Iris pigment epithelial cell (primary cell): ENCODE results near the gene LMF1.

Experiments
- DNase-seq: peaks from one replicate; pipeline ENCODE4 v3.0.0-alpha.2; 2011; ENCODE audit warnings: low read depth

Gene LMF1

DNA sequence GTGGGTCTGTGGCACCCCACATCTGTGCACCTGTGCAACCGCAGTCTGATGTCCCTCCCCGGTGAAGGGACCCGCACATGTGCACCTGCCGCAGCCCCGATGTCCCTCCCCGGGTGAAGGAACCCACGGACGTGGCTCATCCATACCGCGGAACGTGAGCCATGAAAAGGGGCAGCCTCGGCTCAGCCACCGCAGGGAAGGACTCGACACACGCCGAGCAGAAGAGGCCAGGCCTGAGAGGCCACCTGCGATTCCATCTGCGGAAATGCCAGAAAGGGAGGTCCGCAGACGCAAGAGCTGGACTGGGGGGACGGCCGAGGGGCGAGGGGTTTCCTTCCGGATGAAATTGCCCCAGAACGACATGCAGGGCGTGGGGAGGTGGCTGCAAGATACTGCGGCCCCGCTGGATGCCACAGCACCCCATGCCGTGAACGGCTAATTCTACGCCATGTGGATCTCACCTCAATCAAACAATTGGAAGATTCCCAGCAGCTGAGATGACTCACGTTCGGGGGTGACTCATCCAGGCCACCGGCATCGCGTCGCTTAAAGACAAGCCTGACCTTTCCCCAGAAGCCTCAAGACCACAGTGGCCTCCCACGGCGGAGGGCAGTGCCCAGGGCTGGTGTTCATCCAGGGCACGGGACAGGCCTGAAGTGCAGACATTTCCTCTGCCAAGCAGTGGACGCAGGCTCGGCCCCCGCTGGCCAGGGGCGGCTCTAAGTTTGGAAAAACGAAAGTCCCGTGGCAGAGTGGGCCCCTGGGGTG lies 31.8 kb upstream of the LMF1 start:
- peak; percentile 82 for DNase-seq

DNA sequence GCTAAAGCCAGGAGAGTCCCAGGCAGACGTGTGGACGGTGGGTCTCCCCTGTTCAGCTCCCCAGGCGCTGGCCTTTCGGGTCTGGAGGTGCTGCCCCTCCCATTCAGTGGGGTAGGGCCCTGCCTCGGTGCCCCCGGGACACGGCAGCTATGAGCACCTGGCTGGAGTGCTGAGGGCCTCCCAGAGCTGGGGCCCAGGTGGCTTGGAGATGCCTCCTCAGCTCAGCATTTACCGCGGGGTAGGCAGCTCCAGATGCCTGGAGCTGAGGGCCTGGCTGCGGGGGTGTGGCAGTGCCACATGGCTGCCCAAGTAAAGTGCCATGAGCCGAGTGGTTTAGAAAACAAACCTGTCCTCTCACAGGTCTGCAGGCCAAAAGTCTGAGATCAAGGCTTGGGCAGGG lies 30.3 kb upstream of the LMF1 start:
- DNase-seq: no peak

DNA sequence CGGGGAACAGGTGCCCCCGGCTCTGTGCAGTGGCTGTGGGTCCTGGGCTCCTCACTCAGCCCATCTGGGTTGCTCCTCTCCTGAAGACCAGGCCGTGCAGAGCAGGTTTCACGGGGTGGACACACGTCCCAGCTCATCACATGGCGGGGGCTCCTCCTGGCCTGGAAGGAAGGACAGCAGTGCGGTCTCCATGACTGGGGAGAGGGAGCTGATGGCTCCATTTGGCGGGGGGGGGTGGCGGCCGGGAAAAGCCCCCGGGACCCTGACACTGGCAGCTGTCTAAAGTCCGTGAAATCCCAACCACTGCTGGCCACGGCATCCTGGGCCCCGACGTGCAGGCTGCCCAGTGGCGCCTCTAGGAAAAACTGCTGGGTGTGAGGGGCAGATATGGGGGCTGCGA lies 29.8 kb upstream of the LMF1 start:
- DNase-seq: no peak

DNA sequence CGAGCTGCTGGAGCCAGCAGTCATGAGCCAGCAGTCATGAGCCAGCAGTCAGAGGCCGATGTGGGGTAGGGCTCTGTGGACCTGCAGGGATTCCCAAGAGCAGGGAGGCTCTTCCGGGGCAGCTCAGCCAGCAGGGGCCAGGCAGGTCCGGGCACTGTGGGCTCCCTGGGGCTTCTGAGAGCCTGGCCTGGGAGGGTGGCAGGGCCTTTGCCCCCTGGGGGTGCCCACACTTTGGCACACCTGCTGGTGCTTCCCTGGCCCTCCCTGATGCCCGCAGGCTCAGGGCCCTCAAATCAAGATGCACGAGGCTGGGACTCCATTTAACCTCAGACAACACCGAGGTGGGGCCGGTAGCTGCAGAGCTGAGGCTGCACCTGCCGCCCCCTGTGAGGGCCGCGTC lies 28.9 kb upstream of the LMF1 start:
- no peak for DNase-seq

DNA sequence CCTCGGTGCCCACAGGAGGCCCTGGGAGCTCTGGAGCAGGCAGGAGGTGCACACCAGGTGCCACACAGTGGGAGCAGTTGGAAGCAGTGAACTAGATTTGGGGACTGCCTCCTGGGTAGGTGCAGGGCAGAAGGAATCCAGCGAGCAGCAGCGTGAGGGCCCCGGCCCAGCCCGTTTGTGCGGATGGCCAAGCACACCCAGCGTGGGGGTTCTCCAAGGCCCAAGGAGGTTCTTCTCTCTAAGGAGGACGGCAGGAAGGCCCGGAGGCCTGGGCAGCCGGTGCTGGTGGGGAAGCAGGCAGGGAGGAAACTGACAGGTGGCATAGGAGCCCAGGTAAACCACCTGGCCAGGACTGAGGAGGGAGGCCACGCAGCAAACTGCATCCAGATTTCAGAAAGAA lies 27.8 kb upstream of the LMF1 start:
- DNase-seq: no peak

DNA sequence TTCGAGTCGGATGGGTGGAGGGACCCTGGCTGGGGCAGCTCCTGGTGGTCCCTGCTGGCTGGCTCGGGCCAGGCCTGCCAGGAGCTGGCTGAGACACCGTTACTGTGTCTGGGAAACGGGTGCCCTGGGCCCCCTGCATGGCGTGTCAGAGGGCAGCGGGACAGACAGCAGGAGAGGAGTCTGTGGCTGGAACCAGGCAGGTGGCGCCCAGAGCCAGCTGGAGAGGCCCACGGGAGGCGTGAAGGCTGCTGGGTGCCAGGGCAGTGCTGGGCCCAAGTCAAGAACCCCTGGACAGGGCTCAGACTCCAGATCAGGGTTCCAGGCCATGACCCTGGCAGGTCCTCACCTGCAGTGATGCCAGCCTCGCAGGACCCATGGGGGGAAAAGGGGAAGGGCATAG lies 27.4 kb upstream of the LMF1 start:
- no peak for DNase-seq

DNA sequence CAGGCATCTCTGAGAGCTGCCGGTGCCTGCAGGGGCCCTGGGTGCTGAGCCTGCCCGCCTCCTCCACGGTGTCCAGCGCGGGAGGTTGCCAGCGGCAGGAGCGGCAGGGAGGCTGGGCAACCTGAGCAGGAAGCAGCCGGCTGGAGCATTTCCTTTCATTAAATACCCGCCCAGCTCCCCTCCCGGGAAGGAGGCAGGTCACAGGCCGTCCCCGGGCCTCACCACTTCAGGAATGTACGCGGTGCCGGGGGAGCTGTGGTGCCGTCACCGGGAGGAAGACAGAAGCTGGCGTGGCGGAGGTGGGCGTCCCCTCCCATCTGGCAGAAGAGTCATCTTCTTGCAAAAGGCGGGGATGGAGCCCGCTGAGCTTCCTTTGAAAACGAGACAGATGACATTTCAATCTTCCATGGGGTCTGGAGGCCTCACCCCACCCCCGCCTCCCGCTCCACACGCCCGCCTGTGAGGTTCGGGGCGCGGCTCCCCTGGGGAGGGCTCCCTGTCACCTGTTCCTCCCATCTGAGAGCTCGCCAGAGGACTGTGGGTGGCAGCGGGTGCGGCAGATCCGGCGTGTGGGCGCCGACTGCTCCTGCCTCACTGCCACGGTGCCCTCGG lies 26.8 kb upstream of the LMF1 start:
- peak; percentile 57 for DNase-seq

DNA sequence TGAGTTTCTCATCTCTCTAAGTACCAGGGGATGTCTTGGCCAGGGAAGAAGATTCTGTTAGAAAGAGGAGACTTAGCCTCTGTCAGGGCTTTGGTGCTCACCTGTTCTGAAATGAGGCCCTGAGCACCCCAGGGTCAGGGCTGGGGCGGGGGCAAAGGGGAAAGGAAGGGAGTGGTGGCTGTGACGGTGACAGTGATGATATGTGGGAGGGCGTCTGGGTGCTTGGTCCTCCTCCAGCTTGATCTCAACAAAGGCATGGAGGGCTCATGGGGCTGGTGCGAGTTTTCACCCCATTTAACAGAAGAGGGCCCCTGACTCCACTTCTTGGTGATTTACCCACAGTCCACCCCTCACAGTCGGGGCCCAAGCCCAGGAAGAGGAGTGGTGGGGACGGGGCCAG lies 25.9 kb upstream of the LMF1 start:
- no peak for DNase-seq

DNA sequence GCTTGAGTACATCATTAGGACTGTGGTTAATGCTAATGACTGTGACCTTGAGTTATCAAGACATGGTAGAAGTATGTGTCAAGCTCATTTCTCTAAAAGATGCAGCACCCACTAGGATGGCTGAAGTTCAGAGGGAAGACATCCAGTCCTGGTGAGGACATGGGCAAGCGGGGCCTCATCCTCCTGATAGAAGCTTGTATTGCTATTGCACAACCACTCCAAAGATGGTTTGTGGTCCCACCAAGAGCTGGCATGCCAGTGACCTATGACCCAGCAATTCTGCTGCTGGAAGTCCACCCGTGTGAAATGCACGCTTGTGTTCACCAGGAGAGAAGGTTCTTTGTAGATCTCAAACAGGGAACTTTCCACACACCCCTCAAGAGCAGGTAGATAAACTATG lies 25.0 kb upstream of the LMF1 start:
- no peak for DNase-seq

DNA sequence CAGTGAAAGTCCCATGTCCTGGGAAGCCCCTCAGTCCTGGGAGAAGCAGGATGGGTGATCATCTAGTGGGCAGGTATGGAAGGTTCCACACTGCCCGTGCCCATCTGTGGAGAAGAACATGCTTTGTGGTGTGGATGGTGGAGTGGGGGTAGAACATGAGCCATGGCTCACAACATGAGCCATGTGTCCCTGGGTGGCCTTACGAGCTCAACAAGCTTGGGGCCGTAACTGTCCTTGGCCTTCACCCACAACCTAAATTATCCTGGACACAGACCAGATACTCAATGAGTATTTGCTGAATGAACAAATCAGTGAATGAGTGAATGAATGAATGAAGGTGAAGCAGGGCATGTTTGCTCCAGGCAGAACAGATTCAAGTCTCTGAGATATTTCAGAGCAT lies 24.3 kb upstream of the LMF1 start:
- peak; percentile 64 for DNase-seq

DNA sequence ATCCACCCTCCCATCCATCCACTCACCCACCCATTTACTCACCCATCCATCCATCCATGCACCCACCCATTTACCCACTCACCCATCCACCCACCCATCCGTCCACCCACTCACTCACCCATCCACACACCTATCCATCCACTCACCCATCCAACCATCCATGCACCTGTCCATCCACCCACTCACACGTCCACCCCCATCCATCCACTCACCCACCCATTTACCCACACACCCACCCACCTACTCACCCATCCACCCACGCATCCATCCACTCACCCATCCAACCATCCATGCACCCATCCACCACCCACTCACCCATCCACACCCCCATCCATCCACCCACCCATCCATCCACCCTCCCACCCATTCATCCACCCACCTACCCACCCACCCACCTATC lies 22.9 kb upstream of the LMF1 start:
- no peak for DNase-seq

DNA sequence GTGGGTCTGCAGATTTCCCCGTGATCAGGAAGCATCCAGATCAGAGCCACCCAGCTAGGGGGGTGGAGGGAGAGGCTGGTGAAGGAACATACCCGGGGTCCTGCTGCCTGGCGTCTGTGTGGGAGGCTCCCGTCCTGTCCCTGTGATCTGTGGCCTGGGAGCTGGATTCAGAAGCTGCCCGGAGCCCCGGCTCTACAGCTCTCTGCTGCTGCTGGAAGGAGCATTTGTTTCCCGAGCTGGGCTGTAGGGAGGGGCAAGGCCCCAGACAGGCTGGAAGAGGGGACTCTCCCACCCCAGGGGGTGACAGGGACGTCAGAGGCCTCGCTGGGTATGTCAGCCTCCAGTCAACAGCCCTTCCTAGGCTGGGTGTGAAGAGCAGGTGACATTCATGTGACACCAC lies 21.0 kb upstream of the LMF1 start:
- no peak for DNase-seq

DNA sequence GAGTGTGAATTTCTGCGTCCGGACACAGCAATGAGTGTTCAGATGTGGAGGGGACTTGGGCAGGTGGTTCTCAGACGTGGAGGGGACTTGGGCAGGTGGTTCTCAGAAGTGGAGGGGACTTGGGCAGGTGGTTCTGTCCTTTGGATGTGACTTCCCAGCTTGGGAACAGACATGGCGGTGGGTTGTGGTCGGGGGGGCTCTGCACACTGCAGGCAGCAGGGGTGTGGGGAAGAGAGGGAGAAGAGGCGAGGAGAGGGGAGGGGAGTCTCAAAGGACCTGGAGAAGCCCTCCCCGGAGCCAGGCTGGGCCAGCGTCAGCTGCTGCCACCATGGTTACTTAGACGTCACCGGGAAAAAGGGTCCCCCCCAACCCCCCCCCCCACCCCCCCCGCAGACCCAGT lies 20.6 kb upstream of the LMF1 start:
- DNase-seq: no peak

DNA sequence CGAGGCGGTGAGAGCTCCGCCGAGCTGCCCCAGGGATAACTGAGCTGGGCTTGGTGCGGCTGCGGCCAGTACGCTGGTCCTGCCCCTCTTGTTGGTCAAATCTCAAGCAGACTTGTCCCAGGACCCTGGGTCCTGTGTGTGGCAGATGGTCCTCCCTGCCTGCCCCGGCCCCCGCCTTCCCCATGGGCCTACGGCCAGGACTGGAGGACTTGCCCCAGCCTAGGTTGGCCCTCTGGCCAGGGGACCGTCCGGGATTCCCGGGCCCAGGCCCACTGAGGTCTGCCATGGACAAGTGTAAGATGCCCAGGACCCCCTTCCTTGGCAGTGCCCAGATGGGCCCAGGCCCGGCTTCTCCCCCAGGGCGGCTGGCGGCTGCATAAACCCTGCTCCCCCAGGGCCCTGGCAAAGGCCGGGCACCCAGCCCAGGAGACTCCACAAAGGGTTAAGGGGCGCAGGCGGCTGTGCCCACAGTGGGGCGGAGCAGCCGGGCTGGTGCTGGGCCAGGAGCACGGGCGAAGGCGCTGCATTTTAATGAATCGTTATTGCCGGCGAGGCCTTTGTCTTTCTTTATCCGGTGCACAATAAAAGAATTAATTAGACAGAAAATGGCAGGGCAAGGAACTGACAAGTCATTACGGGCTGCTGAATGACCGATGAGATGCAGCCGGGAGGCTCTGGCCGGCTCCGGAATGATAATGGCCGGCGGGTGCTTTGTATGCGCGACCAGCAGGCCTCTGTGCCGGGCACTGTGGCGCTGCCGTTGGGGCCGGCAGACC lies 19.9 kb upstream of the LMF1 start:
- no peak for DNase-seq

DNA sequence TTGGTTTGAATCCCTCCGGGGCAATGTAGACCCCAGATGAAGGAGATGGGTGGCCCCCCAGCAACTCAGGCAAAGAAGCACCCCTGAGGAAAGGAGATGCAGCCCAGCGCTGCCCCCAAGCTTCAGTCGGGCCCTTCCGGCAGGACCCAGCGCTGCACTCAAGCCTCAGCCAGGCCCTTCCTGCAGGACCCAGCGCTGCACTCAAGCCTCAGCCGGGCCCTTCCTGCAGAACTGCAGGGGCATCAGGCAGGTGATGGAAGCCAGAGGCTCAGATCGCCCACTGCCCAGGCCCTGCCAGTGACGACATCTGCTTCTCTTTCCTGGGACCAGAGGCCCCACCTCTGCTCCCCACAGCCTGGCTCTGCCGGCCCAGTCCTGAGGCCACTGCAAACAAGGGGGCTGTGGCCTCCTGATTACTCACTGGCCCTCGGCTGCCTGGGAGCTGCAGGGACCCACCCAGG lies 18.6 kb upstream of the LMF1 start:
- no peak for DNase-seq

DNA sequence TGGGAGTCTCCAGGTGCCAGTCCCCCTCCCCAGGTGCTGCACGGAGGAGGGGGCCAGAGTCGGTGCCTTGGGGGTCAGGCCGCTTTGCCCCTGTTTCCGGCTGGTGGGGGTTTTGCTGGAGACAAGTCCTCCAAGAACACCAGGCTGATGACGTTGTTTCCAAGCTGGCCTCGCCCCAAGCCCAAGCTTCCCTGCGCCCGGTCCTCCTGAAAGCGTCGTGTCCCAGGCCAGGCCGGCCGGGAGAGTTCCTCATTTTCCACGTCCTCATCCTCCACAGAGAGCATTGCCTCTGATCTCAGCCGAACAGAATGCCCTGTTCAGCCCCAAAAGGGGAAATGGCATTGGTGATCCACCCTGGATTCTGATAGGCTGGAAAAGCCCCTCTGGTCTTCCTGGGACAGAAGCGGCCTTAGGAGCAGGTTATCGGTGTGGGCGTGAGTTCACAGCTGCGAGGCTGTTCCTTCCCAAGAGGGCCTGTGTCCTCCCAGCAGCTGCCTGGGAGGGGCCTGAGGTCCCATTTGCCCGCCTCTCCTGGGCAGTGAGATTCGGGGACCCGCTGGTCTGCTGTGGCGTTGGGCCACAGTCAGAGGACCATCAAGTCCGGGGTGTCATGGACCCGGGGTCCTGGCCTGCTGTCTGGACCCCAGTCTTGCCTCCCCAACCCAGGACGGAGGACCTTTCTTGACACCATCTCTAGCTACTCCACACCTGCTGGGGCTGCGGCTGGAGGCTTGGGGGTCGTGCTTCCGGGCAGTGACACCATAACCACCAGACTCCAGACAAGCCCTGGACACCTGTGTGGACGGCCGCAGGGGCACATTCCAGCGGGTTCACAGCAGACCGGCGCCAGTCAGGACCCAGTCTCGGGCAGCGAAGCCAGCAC lies 17.9 kb upstream of the LMF1 start:
- DNase-seq: no peak

DNA sequence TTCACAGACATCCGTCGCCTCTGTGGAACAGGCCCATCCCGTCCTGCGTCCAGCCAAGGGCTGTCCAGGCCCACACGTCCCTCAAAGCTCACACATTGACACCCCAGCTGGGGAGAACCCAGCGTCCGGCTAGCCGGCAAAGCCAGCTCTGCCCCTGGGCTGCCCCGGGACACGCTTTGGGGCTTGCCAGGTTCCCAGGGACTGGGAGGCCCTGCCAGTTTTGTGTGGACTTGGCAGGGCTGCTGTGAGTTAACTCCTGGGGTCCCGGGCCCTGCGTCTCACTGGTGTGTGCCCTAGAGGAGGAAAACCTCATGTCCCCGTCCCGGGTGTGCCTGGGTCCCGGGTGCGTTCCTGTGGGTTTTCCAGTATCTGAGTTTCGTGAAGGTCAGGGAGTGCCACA lies 17.1 kb upstream of the LMF1 start:
- DNase-seq: no peak

DNA sequence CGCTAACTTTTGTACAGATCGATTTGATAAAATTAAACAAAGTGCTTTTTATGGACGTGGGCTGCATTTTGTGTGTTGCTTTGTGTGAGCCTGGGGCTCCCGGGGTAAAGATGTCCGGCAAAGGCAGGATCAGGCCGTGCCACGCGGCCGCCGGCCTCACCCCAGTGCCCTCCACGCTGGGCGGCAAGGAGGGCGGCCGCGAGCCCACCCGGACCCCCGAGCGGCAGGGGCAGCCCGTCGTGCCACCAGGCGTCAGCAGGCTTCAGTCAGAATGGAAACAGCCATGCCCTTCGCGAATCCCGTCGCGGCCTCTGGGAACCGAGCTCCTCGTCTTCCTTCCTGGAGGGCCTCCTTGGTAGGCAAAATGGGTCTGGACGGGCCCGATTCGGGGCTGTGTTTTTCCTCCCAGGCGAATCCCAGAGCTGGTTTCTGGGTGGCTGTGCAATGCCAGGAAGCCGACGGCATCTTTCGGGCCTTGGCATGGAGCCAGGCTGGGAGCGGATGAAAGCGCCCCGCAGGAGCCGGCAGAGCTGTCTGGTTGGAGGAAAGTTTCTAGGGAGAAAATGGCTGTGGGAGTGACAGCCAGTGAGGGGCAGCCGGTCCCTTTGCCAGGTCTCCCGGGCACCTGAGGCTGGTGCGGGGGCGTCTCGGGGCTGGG lies 16.3 kb upstream of the LMF1 start:
- DNase-seq: no peak

DNA sequence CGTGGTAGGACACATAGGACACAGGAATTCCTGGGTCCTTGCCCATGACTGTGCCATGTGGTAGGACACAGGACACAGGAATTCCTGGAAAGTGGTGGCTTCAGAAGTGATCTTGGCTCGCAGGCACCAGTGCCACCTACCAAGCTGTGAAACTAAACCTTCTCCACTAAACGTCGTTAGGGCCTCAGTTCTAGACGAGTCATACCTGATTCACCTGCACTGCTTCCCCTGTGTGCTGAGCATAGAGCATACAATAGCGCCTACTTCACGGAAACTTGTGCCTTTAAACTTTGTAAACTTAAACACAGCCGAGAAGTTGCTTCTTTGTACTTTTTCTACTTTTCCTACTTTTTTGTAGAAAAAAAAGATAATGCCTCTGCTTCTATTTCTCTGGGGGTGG lies 15.6 kb upstream of the LMF1 start:
- DNase-seq: no peak

DNA sequence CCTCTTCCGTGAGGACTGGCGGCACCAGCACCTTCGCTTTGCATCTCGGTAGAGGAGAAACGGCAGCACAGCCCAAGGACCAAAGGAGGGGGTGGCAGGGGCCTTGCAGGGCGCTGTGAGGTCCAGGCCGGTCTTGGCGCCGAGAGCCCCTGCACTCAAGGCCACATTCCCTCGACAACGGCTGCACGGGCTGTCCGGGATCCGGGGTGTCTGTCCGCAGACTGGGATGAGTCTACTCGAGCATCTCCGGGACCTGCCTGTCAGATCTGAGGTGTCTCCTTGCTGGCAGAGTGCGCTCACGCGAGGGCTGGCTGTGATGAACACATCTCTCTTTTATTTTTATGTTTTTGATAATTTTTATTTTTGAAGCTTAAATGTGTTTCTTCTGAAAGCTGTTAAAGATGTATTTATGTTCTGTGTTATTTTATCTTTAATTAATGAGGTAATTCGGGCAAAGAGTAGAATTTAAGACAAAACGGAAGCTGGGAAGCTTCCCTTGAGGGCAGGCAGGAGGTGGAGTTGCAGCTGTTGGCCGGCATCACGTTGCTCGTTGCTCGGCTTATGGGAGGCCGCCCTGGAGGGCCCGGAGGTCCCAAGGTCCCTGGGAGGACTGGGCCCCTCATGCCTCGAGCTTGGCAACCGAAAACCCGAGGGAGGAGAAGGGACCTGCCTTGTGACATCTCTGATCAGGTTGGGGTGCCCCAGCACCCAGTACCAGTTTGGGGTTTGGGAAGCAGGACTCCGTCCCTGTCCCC lies 15.0 kb upstream of the LMF1 start:
- DNase-seq: no peak
